A673 (cell line): Measurements from ENCODE around the gene EYS.

Experiments
- EZH2 ChIP-seq: fragments of 200-600 bp; sonication (generic); IDR thresholded peaks from 2 replicates; pipeline ENCODE4 v1.6.1; 2017; ENCODE audit warnings: borderline replicate concordance, low read depth, mild to moderate bottlenecking, mixed read lengths, antibody characterized with exemption, low read length; ENCODE audit not compliant: poor library complexity, severe bottlenecking
- TF ChIP-seq, protein P1 (sequence below): fragments of 300-800, 200-600 bp; sonication (generic); conservative IDR thresholded peaks from 2 replicates; pipeline ENCODE4 v1.5.1; 2017; ENCODE audit warnings: low read depth, mild to moderate bottlenecking, antibody characterized with exemption, low read length, moderate library complexity, mixed read lengths

DNA sequence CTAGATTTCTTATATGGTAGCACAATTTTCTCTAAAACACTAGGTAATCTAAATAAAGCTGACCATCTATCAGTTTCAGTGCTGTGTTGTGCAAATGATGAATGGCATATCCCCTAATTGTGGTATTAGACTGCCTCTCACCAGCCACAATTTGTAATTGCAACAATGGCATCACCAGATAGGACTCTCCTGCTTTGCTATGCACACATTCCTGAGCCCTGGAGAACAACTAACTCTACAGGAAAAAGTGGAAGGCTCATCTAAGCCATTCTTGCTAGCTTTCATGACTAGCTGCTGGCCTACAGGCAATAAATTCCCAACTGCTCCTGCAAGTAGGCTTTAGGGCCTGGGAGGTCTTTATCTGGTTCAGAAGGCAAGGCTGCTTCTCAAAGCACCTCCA is 974.1 kb downstream of the EYS start:
- no peak for TF ChIP-seq EZH2
- TF ChIP-seq, protein P1, sequence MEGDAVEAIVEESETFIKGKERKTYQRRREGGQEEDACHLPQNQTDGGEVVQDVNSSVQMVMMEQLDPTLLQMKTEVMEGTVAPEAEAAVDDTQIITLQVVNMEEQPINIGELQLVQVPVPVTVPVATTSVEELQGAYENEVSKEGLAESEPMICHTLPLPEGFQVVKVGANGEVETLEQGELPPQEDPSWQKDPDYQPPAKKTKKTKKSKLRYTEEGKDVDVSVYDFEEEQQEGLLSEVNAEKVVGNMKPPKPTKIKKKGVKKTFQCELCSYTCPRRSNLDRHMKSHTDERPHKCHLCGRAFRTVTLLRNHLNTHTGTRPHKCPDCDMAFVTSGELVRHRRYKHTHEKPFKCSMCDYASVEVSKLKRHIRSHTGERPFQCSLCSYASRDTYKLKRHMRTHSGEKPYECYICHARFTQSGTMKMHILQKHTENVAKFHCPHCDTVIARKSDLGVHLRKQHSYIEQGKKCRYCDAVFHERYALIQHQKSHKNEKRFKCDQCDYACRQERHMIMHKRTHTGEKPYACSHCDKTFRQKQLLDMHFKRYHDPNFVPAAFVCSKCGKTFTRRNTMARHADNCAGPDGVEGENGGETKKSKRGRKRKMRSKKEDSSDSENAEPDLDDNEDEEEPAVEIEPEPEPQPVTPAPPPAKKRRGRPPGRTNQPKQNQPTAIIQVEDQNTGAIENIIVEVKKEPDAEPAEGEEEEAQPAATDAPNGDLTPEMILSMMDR: 0 out of 2 replicates have a peak, but pooled peaks have one; percentile 17
